Activated T-cell treated with anti-CD3 and anti-CD28 coated beads, Interleukin-2, amount 50 U/mL, for 1 hour (primary cell): ENCODE results near the gene RELB.

Experiments used
- DNase-seq: peaks from one replicate; pipeline ENCODE4 v3.0.0-alpha.2; 2020

RELB gene

GRCh38 chr19:45087531-45087930, 86.3 kb downstream of the RELB start:
- peak; percentile 58 for DNase-seq
